Measurements from ENCODE around the gene DAO.
A peak's percentile ranks its signal among the peaks of the same experiment; 100 is the strongest.
"Not testable (repeated sequence)": the region's sequence is repeated elsewhere in the genome, so short reads cannot be mapped to it uniquely, and the experiment has no call there.

DAO gene

GRCh38 chr12:108879615-108880254 is at the start of gene DAO:
DAO (plus strand) TSS chr12:108880092; CDS start chr12:108885007, 4,915 bp downstream.
- DNase-seq (ENCODE audit: low spot score): peak; percentile 57

- DNase-seq (ENCODE audit: low spot score): no peak
Measured at GRCh38 chr12:108831309-108831991, 48.4 kb upstream of the DAO start.

- no peak for DNase-seq (ENCODE audit: low spot score)
Measured at GRCh38 chr12:108832208-108832607, 47.7 kb upstream of the DAO start.

GRCh38 chr12:108832730-108833354 is 47.0 kb upstream of the DAO start:
- DNase-seq (ENCODE audit: low spot score): no peak

GRCh38 chr12:108833355-108833733 is 46.5 kb upstream of the DAO start:
- no peak for DNase-seq (ENCODE audit: low spot score)

- DNase-seq (ENCODE audit: low spot score): no peak
Measured at GRCh38 chr12:108833757-108834472, 46.0 kb upstream of the DAO start.

GRCh38 chr12:108835860-108836634 is 43.8 kb upstream of the DAO start:
- DNase-seq (ENCODE audit: low spot score): no peak

- no peak for DNase-seq (ENCODE audit: low spot score)
Measured at GRCh38 chr12:108837239-108837638, 42.7 kb upstream of the DAO start.

- DNase-seq (ENCODE audit: low spot score): no peak
Measured at GRCh38 chr12:108837680-108838079, 42.2 kb upstream of the DAO start.

- no peak for DNase-seq (ENCODE audit: low spot score)
Measured at GRCh38 chr12:108838194-108839017, 41.5 kb upstream of the DAO start.

- DNase-seq (ENCODE audit: low spot score): no peak
Measured at GRCh38 chr12:108839018-108839889, 40.6 kb upstream of the DAO start.

GRCh38 chr12:108839890-108840230 is 40.0 kb upstream of the DAO start:
- no peak for DNase-seq (ENCODE audit: low spot score)

GRCh38 chr12:108840605-108841332 is 39.1 kb upstream of the DAO start:
- no peak for DNase-seq (ENCODE audit: low spot score)

GRCh38 chr12:108841825-108842224 is 38.1 kb upstream of the DAO start:
- DNase-seq (ENCODE audit: low spot score): not testable (repeated sequence)

GRCh38 chr12:108842361-108842760 is 37.5 kb upstream of the DAO start:
- no peak for DNase-seq (ENCODE audit: low spot score)

- DNase-seq (ENCODE audit: low spot score): no peak
Measured at GRCh38 chr12:108843187-108843586, 36.7 kb upstream of the DAO start.

- no peak for DNase-seq (ENCODE audit: low spot score)
Measured at GRCh38 chr12:108845696-108846095, 34.2 kb upstream of the DAO start.

- DNase-seq (ENCODE audit: low spot score): no peak
Measured at GRCh38 chr12:108846290-108846701, 33.6 kb upstream of the DAO start.

GRCh38 chr12:108847705-108848104 is 32.2 kb upstream of the DAO start:
- no peak for DNase-seq (ENCODE audit: low spot score)
